Activated T-helper 1 cell treated with anti-CD3 and anti-CD28 coated beads, Interleukin-12 subunit alpha, Interleukin-12 subunit beta, Interleukin-2, Interleukin-4 antibody, amounts not matched to agents 30 ng/mL and 10 ng/mL and 1 ng/mL, durations not matched to agents 14 hours and 24 hours and 36 hours (primary cell): ENCODE measurements around the gene SEPTIN7. TPM values are rescaled to one million over a fixed set of nuclear protein-coding genes. Genes with fewer than 3 reads are reported as not detected.

Source experiments
- DNase-seq: peaks from one replicate; pipeline ENCODE4 v3.0.0; 2021; ENCODE audit warnings: low spot score
- H3K27ac Mint-ChIP-seq: one replicate; pipeline ENCODE4 v1.8.0; 2021; ENCODE audit warnings: mild to moderate bottlenecking, mixed read lengths
- H3K27me3 Mint-ChIP-seq: one replicate; pipeline ENCODE4 v1.8.0; 2022; ENCODE audit warnings: mild to moderate bottlenecking, moderate library complexity, mixed read lengths; ENCODE audit not compliant: insufficient read depth
- H3K36me3 Mint-ChIP-seq: one replicate; pipeline ENCODE4 v1.8.0; 2021; ENCODE audit warnings: low read depth, mixed read lengths
- H3K4me1 Mint-ChIP-seq: one replicate; pipeline ENCODE4 v1.8.0; 2021; ENCODE audit warnings: low read depth, mixed read lengths
- H3K4me3 Mint-ChIP-seq: one replicate; pipeline ENCODE4 v1.8.0; 2021; ENCODE audit warnings: mild to moderate bottlenecking, moderate library complexity, mixed read lengths
- H3K9me3 Mint-ChIP-seq: one replicate; pipeline ENCODE4 v1.8.0; 2021; ENCODE audit warnings: mixed read lengths
- intact Hi-C: fragments of 100-400 bp; cut with micrococcal nuclease; formaldehyde crosslinking; loops from one replicate; pipeline ENCODE4 v1.15.1; 2024
- total RNA-seq: library from RNA; stranded (reverse); gene quantifications from 2 replicates; pipeline ENCODE4 v1.2.3, GENCODE V29; 2022

The SEPTIN7 gene
- total RNA-seq, 1 donor from 2014 or later, result 223 TPM

- Mint-ChIP-seq H3K9me3 (no peaks in the 10 kb centered on the region), H3K27me3 (peaks cover 3% of the 10 kb centered on the region), H3K4me1 (no peaks in the 10 kb centered on the region), H3K36me3 (no peaks in the 10 kb centered on the region), H3K4me3 (no peak overlapping the region), H3K27ac (no peak overlapping the region)
- intact Hi-C loops, result no loop called here
- DNase-seq, result no peak
Observed at GRCh38 chr7:35771776-35772175, 29.1 kb upstream of the SEPTIN7 start.

DNA sequence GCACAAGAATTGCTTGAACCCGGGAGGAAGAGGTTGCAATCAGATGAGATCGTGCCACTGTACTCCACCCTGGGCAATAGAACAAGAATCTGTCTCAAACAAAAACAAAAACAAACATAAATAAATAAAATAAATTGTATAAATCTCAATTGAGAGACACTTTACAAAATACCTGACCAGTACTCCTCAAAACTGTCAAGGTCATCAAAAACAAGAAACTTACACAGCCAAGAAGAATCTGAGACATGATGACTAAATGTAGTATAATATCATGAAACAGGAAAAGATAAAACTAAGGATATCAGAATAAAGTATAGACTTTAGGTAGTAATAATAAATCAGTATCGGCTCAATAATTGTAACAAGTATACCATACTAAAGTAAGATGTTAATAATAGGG is 26.9 kb upstream of the SEPTIN7 start:
- Mint-ChIP-seq H3K4me1 (no peaks in the 10 kb centered on the region), H3K27me3 (peaks cover 3% of the 10 kb centered on the region), H3K27ac (no peak overlapping the region), H3K36me3 (no peaks in the 10 kb centered on the region), H3K4me3 (no peak overlapping the region), H3K9me3 (no peaks in the 10 kb centered on the region)
- intact Hi-C loops, result no loop called here
- no peak for DNase-seq

GRCh38 chr7:35776686-35777085 is 24.2 kb upstream of the SEPTIN7 start:
- Mint-ChIP-seq H3K4me3 (no peak overlapping the region), H3K27me3 (peaks cover 1% of the 10 kb centered on the region)
- intact Hi-C loops, result no loop called here

DNA sequence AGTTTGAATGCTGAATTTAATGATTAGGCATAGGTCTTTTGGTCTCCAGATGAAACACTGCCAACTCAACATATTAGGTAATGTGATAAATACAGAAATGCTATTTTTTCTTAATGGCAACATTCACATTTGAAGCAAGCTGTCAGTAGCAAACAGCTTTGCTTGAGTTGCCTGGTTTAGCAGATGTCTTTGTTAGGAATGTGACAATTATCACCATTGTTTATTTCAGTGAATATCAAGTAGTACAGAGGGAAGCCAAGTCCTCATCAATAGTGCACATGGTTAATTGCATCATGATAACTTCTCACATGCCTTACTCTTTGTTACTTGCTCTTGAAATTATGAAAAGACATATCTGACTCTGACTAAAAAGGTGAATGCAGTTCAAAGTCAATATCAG is 23.7 kb upstream of the SEPTIN7 start:
- H3K9me3 Mint-ChIP-seq, result no peaks in the 10 kb centered on the region
- no peak for DNase-seq
- intact Hi-C loops, result no loop called here
- H3K4me1 Mint-ChIP-seq, result no peaks in the 10 kb centered on the region
- peaks cover 1% of the 10 kb centered on the region for H3K27me3 Mint-ChIP-seq
- H3K27ac Mint-ChIP-seq, result no peak overlapping the region
- H3K4me3 Mint-ChIP-seq, result no peak overlapping the region
- H3K36me3 Mint-ChIP-seq, result no peaks in the 10 kb centered on the region

More at GRCh38 chr7:35776686-35777085, 24.2 kb upstream of the SEPTIN7 start:
- Mint-ChIP-seq H3K9me3 (no peaks in the 10 kb centered on the region), H3K36me3 (no peaks in the 10 kb centered on the region), H3K4me1 (no peaks in the 10 kb centered on the region), H3K27ac (no peak overlapping the region)
- no peak for DNase-seq

DNA sequence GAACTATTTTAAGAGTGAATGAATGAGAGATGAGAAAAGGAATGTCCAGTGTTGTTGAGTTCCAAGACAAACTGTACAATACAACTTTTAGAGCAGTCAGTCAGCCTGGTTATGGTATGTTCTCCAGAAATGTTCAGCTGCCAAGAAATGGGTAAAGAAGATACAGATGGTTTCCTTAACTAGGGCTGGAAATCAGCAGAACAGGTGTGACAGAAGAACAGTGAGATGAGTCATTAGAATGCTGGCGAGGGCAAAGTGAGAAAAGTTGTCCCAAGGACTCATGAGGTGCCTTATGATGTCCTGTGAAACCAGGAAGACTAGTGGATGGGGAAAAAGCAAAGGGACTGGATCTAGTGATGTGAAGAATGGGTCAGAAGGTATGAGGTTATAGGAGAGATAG is 20.8 kb upstream of the SEPTIN7 start:
- no peak overlapping the region for H3K4me3 Mint-ChIP-seq
- intact Hi-C loops, result no loop called here
- H3K4me1 Mint-ChIP-seq, result no peaks in the 10 kb centered on the region
- H3K36me3 Mint-ChIP-seq, result no peaks in the 10 kb centered on the region
- no peaks in the 10 kb centered on the region for H3K9me3 Mint-ChIP-seq
- H3K27me3 Mint-ChIP-seq, result peaks cover 1% of the 10 kb centered on the region
- no peak for DNase-seq
- H3K27ac Mint-ChIP-seq, result no peak overlapping the region

- no peaks in the 10 kb centered on the region for H3K9me3 Mint-ChIP-seq
- H3K4me1 Mint-ChIP-seq, result no peaks in the 10 kb centered on the region
- H3K27me3 Mint-ChIP-seq, result peaks cover 1% of the 10 kb centered on the region
- H3K4me3 Mint-ChIP-seq, result no peak overlapping the region
- intact Hi-C loops, result no loop called here
- H3K27ac Mint-ChIP-seq, result no peak overlapping the region
- no peak for DNase-seq
- H3K36me3 Mint-ChIP-seq, result no peaks in the 10 kb centered on the region
Observed at GRCh38 chr7:35781200-35781701, 19.6 kb upstream of the SEPTIN7 start.

- no peaks in the 10 kb centered on the region for H3K4me1 Mint-ChIP-seq
- intact Hi-C loops, result no loop called here
- H3K9me3 Mint-ChIP-seq, result no peaks in the 10 kb centered on the region
- no peak for DNase-seq
- H3K36me3 Mint-ChIP-seq, result no peaks in the 10 kb centered on the region
- H3K4me3 Mint-ChIP-seq, result no peak overlapping the region
- no peaks in the 10 kb centered on the region for H3K27me3 Mint-ChIP-seq
- H3K27ac Mint-ChIP-seq, result no peak overlapping the region
Observed at GRCh38 chr7:35781767-35782515, 18.9 kb upstream of the SEPTIN7 start.

- intact Hi-C loops, result no loop called here
- Mint-ChIP-seq H3K4me1 (no peaks in the 10 kb centered on the region), H3K27ac (no peak overlapping the region), H3K27me3 (peaks cover 6% of the 10 kb centered on the region), H3K9me3 (peaks cover under 1% of the 10 kb centered on the region), H3K36me3 (no peaks in the 10 kb centered on the region), H3K4me3 (no peak overlapping the region)
- DNase-seq, result no peak
Observed at GRCh38 chr7:35784332-35784731, 16.5 kb upstream of the SEPTIN7 start.

- Mint-ChIP-seq H3K36me3 (no peaks in the 10 kb centered on the region), H3K27ac (no peak overlapping the region), H3K4me1 (no peaks in the 10 kb centered on the region), H3K4me3 (no peak overlapping the region), H3K27me3 (peaks cover 10% of the 10 kb centered on the region), H3K9me3 (peaks cover 7% of the 10 kb centered on the region)
- DNase-seq, result no peak
- intact Hi-C loops, result no loop called here
Observed at GRCh38 chr7:35785250-35785649, 15.6 kb upstream of the SEPTIN7 start.

GRCh38 chr7:35787925-35788324 is 12.9 kb upstream of the SEPTIN7 start:
- Mint-ChIP-seq H3K27me3 (peaks cover 10% of the 10 kb centered on the region), H3K27ac (no peak overlapping the region), H3K4me1 (no peaks in the 10 kb centered on the region), H3K9me3 (peaks cover 10% of the 10 kb centered on the region), H3K36me3 (peaks cover 2% of the 10 kb centered on the region), H3K4me3 (no peak overlapping the region)
- intact Hi-C loops, result no loop called here
- DNase-seq, result no peak

GRCh38 chr7:35792472-35792871 is 8.4 kb upstream of the SEPTIN7 start:
- Mint-ChIP-seq H3K27ac (no peak overlapping the region), H3K36me3 (peaks cover 2% of the 10 kb centered on the region), H3K4me1 (no peaks in the 10 kb centered on the region), H3K27me3 (peaks cover 7% of the 10 kb centered on the region), H3K9me3 (peaks cover 10% of the 10 kb centered on the region), H3K4me3 (no peak overlapping the region)
- intact Hi-C loops, result no loop called here
- DNase-seq, result no peak

- no peaks in the 10 kb centered on the region for H3K4me1 Mint-ChIP-seq
- H3K9me3 Mint-ChIP-seq, result peaks cover 10% of the 10 kb centered on the region
- peaks cover 6% of the 10 kb centered on the region for H3K27me3 Mint-ChIP-seq
- no peak overlapping the region for H3K4me3 Mint-ChIP-seq
- DNase-seq, result no peak
- intact Hi-C loops, result no loop called here
- peaks cover 2% of the 10 kb centered on the region for H3K36me3 Mint-ChIP-seq
- H3K27ac Mint-ChIP-seq, result no peak overlapping the region
Observed at GRCh38 chr7:35792873-35793489, 7.9 kb upstream of the SEPTIN7 start.

DNA sequence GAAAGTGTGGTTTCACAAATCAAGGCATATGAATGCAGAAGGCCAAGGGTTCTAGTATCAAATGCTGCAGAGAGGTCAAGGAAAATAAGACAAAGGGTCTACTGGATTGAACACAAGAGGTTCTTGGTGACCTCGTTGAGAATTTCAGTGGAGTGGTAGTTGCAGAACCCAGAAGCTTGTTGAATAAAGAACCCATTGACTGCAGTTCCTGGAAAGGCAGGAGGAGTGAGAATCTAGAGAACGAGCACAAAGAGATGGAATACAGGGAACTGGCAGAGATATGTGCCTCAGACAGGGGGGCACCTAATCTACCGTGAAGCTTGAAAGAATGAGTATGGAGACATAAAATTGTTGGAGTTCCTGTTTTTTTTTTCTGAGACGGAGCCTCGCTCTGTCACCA is 3.5 kb upstream of the SEPTIN7 start:
- intact Hi-C loops, result no loop called here
- H3K9me3 Mint-ChIP-seq, result no peaks in the 10 kb centered on the region
- H3K27ac Mint-ChIP-seq, result no peak overlapping the region
- no peak overlapping the region for H3K4me3 Mint-ChIP-seq
- no peak for DNase-seq
- H3K4me1 Mint-ChIP-seq, result peaks cover 12% of the 10 kb centered on the region
- H3K27me3 Mint-ChIP-seq, result no peaks in the 10 kb centered on the region
- H3K36me3 Mint-ChIP-seq, result peaks cover 8% of the 10 kb centered on the region
